ENCODE data around the gene RPF1.
A peak's percentile ranks its signal among the peaks of the same experiment; 100 is the strongest.

The RPF1 gene, protein sequence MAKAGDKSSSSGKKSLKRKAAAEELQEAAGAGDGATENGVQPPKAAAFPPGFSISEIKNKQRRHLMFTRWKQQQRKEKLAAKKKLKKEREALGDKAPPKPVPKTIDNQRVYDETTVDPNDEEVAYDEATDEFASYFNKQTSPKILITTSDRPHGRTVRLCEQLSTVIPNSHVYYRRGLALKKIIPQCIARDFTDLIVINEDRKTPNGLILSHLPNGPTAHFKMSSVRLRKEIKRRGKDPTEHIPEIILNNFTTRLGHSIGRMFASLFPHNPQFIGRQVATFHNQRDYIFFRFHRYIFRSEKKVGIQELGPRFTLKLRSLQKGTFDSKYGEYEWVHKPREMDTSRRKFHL

DNA sequence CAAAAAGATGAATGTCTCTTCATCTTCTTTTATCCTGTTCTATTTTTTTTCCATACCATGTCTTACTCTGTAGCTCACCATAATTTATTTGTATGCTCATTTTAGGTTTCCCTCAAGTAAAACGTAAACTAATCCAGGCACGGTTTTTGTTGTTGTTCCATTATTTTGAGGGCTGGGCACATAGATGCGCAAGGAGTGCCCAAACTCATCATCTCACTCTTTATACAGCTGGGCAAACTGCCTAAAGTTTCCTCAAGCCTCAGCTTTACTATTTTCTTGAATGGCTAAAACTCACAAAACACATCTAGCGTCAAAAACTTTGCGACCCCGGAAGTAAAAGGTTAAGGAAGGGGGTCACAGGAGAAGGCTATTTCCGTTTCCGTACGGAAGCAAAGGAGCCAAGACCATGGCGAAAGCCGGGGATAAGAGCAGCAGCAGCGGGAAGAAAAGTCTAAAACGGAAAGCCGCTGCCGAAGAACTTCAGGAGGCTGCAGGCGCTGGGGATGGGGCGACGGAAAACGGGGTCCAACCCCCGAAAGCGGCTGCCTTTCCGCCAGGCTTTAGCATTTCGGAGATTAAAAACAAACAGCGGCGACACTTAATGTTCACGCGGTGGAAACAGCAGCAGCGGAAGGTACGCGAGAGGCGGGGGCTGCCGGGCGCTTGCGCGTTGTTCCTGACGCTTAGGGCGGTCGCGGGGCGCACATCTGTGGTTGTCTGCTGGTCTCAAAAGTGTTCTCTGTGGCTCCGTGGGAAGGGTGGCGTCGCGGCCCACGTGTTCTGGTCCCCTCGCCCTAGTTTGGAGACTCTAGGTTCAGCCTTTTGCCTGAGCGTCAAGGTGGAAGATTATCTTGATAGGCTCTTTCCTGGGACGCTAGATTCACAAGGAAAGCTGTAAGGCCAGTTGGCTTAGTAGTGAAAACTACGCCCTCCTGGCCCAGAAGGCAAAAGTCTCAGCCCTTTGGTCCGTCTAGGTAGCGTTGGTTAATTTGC, at the start of gene RPF1:
Gene RPF1 (plus strand): TSS at position 391 of the 993 bp plus-strand sequence. CDS start 16 bp downstream, at position 407.
- Histone ChIP-seq H3K4me2 (ENCODE audit: low read length) (peak within 1 kb of the TSS; percentile 38), H3K4me3 (ENCODE audit: low read depth, low read length) (peak within 1 kb of the TSS; percentile 83), H3K9me3 (ENCODE audit: control insufficient read depth, low read length) (no peaks in the 10 kb centered on the region), H3K27me3 (ENCODE audit: control insufficient read depth, insufficient read depth, low read length) (no peaks in the 10 kb centered on the region), H3K4me1 (no peaks in the 10 kb centered on the region), H3K36me3 (ENCODE audit: control insufficient read depth, insufficient read depth, low read length) (peaks cover 2% of the 10 kb centered on the region), H3K27ac (peak within 1 kb of the TSS; percentile 67), H3K79me2 (no peaks in the 10 kb centered on the region), H2AFZ (peak within 1 kb of the TSS; percentile 73), H3K9ac (no peak within 1 kb of the TSS)
- TF ChIP-seq, protein P1, sequence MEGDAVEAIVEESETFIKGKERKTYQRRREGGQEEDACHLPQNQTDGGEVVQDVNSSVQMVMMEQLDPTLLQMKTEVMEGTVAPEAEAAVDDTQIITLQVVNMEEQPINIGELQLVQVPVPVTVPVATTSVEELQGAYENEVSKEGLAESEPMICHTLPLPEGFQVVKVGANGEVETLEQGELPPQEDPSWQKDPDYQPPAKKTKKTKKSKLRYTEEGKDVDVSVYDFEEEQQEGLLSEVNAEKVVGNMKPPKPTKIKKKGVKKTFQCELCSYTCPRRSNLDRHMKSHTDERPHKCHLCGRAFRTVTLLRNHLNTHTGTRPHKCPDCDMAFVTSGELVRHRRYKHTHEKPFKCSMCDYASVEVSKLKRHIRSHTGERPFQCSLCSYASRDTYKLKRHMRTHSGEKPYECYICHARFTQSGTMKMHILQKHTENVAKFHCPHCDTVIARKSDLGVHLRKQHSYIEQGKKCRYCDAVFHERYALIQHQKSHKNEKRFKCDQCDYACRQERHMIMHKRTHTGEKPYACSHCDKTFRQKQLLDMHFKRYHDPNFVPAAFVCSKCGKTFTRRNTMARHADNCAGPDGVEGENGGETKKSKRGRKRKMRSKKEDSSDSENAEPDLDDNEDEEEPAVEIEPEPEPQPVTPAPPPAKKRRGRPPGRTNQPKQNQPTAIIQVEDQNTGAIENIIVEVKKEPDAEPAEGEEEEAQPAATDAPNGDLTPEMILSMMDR (IDR thresholded peaks at IDR 0.05), result no peak

DNA sequence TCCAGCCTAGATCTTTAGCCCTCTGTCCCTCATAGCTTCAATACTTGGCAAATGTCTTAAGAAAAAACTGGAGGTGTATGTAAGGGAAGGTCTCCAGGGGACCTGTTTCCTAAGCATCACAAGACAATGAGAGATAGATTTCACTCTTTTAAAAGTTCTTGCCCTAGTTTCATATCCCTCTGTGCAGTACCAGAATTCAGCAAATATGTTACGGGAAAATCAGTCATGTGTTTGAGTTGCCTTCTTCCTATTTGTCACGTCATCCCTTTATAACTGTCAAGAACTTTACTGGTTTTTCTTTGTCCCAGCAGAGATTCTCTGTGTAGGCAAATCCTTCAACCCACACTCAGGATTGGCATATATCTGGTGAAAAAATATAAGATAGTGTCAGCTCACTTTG, 48.5 kb upstream of the RPF1 start:
- H3K4me1 ChIP-seq, result no peaks in the 10 kb centered on the region
- no peaks in the 10 kb centered on the region for H3K36me3 ChIP-seq (ENCODE audit: control insufficient read depth, insufficient read depth, low read length)
- no peak overlapping the region for H3K4me2 ChIP-seq (ENCODE audit: low read length)
- no peak overlapping the region for H2AFZ ChIP-seq
- TF ChIP-seq, protein P1 (IDR thresholded peaks at IDR 0.05), result no peak
- H3K27me3 ChIP-seq (ENCODE audit: control insufficient read depth, insufficient read depth, low read length), result no peaks in the 10 kb centered on the region
- no peak overlapping the region for H3K4me3 ChIP-seq (ENCODE audit: low read depth, low read length)
- H3K9me3 ChIP-seq (ENCODE audit: control insufficient read depth, low read length), result no peaks in the 10 kb centered on the region
- H3K9ac ChIP-seq, result no peak overlapping the region
- no peak overlapping the region for H3K27ac ChIP-seq
- H3K79me2 ChIP-seq, result no peaks in the 10 kb centered on the region

DNA sequence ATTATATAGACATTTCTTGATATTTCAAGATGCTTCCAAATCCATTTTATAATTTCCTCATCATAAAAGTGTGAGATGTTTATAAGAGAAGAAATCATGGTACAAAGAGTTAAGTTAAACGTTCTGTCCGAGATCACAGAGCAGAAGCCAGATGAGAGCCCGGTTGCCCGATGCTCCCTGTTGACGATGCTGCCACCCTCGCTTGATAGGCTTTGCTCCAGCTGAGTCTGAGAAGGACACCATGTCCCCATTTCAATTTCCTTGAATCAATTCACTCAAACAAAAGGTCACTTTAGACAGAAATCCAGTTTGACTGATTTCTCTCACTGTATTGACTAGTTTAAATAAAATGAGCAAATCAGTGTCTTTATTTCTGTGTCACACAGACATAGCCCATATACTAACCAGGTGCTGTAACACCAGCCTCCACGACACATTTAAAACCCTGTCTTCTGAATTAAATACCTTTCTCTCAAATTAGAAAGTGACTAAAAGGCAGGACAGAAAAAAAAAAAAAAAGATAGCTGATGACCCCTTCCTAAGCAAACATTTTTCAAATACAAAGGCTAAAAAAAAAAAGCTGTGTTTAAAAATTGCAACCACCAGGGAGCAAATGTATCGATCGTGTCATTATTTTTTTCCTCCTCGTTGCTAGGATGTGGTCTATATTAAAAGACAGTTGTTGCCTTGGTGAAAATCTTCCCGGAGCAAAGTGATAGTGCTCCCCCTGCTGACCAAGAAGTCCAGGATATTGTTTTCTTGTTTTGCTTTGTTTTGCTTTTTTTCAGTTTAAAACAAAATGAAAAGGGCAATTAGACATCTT, 45.6 kb upstream of the RPF1 start:
- Histone ChIP-seq H3K36me3 (ENCODE audit: control insufficient read depth, insufficient read depth, low read length) (no peaks in the 10 kb centered on the region), H2AFZ (peak overlapping the region; percentile 49), H3K4me3 (ENCODE audit: low read depth, low read length) (peak overlapping the region; percentile 38), H3K4me1 (no peaks in the 10 kb centered on the region), H3K27me3 (ENCODE audit: control insufficient read depth, insufficient read depth, low read length) (no peaks in the 10 kb centered on the region), H3K9ac (no peak overlapping the region), H3K4me2 (ENCODE audit: low read length) (peak overlapping the region; percentile 62), H3K79me2 (no peaks in the 10 kb centered on the region), H3K27ac (no peak overlapping the region), H3K9me3 (ENCODE audit: control insufficient read depth, low read length) (no peaks in the 10 kb centered on the region)
- TF ChIP-seq, protein P1 (IDR thresholded peaks at IDR 0.05), result peak; percentile 55

DNA sequence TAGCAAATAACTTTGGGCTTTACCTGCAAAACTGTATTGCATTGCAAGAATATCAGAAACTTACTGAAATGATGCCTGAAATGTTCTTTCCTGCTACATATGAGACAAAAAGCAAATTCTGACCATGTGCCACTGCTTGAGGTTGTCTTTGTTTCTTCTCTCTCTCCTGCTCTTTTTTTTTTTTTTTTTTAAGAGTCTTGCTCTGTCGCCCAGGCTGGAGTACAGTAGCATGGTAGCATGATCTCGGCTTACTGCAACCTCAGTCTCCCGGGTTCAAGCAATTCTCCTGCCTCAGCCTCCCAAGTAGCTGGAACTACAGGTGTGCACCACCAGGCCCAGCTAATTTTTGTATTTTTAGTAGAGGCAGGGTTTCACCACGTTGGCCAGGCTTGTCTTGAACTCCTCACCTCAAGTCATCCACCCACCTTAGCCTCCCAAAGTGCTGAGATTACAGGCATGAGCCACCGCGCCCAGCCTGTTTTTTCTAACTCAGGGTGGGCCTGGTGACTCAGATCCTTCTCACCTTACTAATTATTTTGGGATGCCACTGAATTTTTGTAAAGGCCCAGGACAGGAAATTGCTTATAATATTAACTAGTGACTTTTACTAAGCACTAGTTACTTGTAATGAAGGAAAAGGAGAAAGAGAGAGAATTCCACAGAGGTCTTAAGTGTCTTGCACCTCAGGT, 44.8 kb upstream of the RPF1 start:
- Histone ChIP-seq H3K4me2 (ENCODE audit: low read length) (no peak overlapping the region), H3K79me2 (no peaks in the 10 kb centered on the region), H3K9me3 (ENCODE audit: control insufficient read depth, low read length) (no peaks in the 10 kb centered on the region), H3K4me1 (no peaks in the 10 kb centered on the region), H3K27ac (no peak overlapping the region), H3K9ac (no peak overlapping the region), H3K27me3 (ENCODE audit: control insufficient read depth, insufficient read depth, low read length) (no peaks in the 10 kb centered on the region), H2AFZ (no peak overlapping the region), H3K36me3 (ENCODE audit: control insufficient read depth, insufficient read depth, low read length) (no peaks in the 10 kb centered on the region), H3K4me3 (ENCODE audit: low read depth, low read length) (peak overlapping the region; percentile 38)
- TF ChIP-seq, protein P1 (IDR thresholded peaks at IDR 0.05), result no peak

Data from parathyroid adenoma (tissue), 2 donors.